HG02798 (cell line): ENCODE data around the gene AQP1.

ENCODE experiments used
- ATAC-seq: cut with Tn5 transposase; IDR thresholded peaks from one replicate; pipeline ENCODE4 v1.9.1; 2021; ENCODE audit warnings: mild to moderate bottlenecking; ENCODE audit not compliant: unreplicated experiment, poor library complexity

AQP1 gene

DNA sequence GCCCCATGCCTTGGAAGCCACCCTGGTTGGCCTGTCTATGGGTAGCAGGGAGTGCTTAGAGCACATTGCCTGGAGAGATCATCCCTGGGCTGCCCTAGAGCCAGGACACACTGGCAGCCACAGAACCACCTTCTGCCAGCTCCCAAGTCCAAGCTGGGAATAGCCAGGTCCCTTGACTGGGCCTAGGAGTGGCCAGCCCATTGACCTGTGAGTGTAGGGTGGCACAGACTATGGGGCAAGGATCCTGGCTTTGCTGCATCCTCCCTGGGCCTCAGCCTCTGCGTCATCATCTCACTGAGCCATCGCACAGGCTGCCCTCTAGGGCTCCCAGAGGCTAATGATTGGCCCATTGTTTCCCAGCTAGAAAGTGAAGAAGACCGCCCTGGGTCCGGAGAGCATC is 7.0 kb downstream of the AQP1 start:
- ATAC-seq: no peak

DNA sequence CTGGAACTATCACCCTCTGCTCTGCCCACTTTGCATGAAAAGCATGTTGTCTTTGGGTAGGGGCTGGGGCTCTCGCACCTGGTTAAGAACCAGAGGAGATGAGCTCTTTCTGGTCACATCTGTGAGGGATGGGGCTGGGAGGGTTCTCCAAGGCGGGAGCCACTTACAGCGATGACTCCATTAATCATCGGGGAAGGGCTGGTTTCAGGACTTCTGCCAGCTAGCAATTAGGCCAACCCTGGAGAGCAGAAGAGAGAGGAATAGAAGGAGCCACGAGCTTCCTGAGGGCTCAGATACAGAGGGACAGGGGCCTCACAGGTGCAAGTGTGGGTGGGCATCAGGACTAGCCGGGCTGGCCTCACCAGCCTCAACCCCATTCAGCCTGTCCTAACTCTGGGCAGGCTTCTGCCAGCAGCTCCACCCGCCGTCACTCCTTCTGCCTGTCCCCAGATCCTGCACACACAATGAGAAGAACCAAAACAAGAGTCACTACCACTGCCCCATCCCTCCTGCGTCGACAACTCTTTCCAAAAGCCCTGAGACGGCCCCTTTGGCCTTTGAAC is 8.4 kb downstream of the AQP1 start:
- ATAC-seq: no peak

DNA sequence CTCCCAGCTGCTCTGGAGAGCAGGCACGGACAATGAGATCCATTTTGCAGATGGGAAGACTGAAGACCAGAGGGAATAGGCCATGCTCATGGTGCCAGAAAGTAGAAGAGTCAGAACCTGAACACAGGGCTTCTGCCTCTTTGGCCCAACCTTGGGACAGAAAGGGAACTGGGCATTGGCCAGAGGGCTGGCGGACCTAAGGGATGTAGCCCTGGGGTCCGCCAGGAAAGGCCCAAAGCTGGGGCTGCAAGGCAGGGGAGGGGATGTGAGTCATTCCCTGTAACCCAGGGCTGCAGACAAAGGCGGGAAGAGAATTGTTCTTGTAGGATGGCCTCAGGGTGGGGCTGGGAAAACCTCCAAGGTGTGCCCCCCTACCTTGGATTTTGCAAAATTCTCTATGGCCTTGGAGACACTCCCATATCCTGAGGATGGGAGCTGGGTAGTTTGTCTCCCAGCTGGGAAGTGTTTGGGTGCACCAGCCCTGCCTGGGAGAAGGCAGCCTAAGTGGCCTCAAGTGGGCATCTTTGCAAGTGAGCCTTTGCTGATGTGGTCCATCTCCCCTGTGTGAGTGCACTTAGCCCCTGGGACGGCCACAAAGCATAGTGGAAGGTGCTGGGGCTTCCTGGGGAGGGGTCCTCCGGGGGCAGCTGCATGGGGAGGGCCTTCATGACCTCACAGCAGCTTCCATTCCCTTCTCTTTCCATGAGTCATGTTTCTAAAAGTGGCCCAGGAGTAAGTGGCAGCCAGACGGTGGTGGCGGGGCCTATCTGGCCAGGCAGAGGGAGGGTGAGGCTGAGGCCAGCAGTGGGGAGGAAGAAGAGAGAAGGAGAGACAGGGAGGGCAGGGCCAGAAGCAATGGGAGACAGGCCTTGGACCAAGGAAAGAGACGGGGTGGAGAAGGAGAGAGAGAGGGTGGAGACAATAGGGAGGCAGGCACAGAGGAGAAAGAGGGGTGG is 9.2 kb downstream of the AQP1 start:
- ATAC-seq: no peak

DNA sequence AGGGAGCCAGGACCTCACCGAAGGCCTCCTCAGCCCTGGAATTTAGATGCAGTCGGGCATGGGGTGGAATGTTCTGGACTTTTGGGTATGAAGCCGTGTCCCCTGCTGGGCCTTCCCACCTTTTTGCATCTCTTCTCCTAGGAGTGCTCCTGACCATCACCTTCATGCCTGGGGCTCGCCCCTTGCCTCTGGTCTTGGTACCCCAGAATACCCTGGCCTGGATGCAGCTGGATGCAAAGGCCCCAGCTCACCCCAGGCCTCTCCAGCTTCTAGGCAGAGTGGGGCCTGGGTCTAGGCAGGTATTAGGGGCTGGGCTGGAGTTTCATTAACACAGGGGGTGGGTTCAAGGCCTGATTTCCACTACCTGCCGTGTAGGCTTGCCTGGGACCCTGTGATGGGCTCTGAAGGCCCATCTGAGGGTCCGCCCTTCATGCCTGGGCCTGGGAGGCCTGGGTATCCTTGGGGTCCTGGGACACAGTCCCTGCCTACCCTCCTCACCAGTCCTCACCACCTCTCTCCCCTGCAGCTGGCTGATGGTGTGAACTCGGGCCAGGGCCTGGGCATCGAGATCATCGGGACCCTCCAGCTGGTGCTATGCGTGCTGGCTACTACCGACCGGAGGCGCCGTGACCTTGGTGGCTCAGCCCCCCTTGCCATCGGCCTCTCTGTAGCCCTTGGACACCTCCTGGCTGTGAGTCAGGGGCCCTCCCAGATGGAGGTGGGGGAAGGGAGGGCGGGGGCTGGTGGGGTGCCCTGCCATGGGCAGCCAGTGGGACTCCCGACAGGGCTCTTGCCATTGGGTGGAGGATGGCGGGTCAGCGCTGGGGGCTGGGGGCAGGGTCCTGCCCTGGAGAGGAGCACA is 10.1 kb downstream of the AQP1 start:
- no peak for ATAC-seq

DNA sequence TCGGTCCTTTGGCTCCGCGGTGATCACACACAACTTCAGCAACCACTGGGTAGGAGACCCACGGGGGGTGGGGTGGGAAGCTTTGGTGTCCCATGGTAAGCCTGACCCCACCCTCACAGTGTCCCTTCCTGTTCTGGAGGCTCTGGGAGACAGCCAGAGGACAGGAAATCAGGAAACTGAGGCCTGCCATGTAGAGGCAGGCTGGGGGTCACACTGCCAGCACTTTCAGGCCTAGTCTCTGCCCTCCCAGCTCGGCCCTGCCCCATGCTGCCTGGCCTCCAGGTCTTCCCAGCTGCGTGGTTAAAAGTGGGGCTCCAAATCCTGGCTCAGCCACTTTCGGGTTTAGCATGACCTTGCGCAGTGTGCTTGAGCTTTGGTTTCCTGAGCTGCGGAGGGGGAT is 10.9 kb downstream of the AQP1 start:
- ATAC-seq: no peak

DNA sequence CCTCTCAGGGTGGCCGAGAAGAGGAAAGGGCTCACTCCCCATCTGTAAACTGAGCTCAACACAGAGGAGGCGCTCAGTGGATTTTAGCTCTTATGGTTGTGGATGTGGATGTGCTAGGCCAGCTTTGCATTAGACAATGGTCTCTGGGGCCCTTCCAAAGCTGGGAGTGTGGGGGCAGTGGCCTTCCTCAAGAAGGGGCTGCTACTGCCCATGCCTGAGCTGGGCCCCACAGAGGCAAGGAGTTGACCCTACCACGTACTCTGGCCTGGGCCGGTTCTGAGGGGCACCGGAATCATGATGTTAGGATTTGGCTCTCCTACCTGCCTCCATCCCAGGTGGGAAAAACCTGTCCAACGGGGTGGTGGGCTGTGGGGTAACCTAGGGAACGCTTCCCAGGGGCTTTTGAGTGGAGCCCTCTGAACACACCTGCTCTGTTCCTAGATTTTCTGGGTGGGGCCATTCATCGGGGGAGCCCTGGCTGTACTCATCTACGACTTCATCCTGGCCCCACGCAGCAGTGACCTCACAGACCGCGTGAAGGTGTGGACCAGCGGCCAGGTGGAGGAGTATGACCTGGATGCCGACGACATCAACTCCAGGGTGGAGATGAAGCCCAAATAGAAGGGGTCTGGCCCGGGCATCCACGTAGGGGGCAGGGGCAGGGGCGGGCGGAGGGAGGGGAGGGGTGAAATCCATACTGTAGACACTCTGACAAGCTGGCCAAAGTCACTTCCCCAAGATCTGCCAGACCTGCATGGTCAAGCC is 11.5 kb downstream of the AQP1 start:
- no peak for ATAC-seq

DNA sequence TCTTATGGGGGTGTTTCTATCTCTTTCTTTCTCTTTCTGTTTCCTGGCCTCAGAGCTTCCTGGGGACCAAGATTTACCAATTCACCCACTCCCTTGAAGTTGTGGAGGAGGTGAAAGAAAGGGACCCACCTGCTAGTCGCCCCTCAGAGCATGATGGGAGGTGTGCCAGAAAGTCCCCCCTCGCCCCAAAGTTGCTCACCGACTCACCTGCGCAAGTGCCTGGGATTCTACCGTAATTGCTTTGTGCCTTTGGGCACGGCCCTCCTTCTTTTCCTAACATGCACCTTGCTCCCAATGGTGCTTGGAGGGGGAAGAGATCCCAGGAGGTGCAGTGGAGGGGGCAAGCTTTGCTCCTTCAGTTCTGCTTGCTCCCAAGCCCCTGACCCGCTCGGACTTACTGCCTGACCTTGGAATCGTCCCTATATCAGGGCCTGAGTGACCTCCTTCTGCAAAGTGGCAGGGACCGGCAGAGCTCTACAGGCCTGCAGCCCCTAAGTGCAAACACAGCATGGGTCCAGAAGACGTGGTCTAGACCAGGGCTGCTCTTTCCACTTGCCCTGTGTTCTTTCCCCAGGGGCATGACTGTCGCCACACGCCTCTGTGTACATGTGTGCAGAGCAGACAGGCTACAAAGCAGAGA is 12.2 kb downstream of the AQP1 start:
- no peak for ATAC-seq

DNA sequence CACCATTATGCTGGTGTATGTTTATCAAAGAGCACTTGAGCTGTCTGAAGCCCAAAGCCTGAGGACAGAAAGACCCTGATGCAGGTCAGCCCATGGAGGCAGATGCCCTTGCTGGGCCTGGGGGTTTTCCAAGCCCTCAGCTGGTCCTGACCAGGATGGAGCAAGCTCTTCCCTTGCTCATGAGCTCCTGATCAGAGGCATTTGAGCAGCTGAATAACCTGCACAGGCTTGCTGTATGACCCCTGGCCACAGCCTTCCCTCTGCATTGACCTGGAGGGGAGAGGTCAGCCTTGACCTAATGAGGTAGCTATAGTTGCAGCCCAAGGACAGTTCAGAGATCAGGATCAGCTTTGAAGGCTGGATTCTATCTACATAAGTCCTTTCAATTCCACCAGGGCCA is 13.0 kb downstream of the AQP1 start:
- ATAC-seq: no peak

DNA sequence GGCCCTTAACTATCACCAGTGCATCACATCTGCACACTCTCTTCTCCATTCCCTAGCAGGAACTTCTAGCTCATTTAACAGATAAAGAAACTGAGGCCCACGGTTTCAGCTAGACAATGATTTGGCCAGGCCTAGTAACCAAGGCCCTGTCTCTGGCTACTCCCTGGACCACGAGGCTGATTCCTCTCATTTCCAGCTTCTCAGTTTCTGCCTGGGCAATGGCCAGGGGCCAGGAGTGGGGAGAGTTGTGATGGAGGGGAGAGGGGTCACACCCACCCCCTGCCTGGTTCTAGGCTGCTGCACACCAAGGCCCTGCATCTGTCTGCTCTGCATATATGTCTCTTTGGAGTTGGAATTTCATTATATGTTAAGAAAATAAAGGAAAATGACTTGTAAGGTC is 13.5 kb downstream of the AQP1 start:
- ATAC-seq: no peak

DNA sequence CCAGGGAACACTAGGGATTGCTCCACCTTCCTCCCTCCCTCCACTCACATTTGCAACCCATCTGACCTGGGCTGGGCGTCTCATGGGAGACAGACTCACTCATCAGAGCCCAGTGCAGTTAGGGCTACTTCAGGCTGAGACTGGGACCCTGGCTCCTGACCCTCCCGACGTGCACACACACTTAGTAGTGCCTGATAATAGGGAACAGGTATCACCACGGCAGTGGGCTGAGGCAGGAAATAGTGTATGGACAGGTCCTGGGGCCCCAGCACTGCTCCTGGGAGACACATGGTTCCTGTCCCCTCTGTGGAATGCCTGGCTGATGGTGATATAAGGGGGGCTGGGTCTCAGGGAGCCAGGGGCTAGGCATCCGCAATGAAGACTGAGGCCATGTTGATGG is 14.3 kb downstream of the AQP1 start:
- ATAC-seq: no peak

DNA sequence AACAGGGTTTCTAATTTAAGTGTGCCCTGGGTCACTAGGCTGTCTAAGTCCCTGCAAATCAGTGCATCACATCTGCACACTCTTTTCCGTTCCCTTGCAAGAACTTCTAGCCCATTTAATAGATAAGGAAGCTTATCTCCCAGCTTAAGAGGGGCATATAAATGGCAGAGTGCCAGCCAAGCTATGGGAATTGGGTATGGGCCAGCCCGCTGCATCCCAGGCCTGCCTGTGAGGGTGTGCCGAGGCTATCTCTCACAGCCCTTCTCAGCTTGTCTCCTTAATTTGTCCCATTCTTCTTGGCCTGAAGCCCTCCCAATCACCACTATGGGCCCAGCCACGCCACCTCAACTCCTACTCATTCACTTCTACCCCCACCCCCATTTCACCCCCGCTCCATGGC is 14.7 kb downstream of the AQP1 start:
- ATAC-seq: no peak

DNA sequence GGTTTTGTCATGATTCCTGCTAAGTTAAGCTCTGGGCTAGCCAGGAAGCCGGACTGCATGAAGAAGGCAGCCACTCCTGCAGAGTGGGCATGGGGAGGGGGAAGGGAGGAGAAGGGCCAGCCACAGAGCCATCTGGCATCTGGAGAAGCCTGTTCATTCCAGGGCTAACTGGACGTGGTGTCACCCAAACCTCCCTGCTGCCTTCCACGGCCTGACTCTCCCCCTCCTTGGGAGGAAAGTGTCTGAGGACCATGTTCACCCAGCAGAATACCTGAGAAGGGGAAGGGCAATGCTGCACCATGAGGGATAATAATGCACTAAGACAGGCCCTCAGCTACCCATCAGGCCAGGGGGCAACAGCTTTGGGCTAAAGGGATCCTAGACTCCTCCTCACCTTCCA is 15.4 kb downstream of the AQP1 start:
- ATAC-seq: no peak

DNA sequence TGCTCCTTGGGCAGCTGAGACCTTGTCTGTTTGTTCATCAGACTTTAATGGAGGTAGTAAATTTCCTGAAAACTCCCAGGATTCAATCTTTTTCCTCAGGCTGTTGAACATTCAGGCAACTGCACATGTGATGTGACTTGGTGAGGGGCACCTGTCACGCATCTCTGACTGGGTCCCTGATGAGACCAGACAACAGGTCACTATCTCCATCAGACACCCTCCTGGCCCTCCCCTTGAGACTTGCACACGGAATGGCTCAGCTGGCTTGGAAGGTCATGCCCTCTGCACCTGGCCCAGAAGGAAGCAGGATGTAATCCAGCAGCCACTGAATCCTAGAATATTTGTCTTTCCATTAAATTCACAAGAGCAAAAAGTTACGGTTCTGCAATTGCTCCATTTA is 15.9 kb downstream of the AQP1 start:
- ATAC-seq: no peak

DNA sequence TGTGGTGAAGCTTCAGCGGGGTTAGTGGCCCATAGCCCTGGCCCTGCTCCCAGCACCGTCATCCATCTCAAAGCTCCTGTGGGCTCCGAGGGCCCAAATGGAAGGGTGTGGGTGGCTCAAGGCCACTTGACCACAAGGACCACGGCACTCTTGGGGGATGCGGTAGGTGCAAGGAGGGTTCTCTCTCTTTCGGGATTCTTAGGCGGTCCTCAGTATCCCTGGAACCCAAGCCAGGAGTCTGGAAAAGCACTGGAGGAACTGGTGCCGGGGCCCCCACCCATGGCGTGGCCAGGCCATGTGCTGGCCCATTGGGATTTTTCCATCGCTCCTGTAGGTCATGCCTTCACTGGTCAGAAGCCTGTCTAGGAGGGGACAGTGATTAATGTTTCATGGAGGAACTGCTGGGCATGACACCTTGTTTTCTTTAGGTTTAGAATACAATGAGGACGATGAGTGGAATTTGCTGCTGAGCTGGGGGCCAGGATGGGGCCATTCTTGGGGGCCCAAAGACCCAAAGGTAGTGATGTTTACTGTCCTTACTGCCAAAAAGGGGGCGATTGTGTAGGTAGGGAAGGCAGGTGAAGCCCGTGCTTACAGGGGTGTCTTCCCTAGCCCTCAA is 16.7 kb downstream of the AQP1 start:
- ATAC-seq: no peak

DNA sequence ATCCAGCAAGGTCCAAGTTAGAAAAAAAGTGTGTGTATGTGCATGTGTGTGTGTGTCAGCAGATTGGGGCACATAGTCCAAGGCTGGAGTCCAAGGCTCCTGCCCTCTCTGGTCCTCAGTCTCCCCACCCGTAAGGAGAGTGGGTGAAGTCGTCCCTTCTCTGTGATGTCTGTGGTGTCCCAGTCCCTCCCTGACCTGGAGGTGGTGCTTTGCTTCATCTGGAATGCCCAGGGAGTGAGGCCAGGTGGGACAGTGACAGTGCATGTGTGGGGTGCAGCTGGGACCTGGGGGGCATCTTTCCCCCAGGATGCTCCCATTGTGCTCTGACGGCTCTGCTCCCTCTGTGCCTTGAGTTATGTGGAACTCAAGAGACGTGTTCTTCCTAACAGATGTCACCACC is 18.0 kb downstream of the AQP1 start:
- no peak for ATAC-seq

DNA sequence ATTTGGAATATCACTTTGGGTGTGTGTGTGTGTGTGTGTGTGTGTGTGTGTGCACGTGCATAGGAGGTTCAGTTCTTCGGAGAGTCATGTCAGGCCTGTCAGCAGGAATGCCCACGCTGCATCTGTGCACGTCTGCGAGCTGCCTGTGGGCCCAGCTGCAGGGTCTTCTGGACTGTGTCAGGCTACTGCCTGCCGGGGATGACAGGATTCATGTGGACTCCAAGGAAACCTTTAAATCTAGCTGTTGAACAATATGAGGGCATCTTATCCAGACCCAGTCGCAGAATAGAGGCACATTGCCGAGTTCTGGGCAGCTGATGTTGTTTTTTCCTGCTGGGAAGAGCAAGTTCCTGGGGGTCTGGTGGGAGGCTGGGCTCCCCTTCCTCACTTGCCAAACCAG is 19.0 kb downstream of the AQP1 start:
- ATAC-seq: no peak

DNA sequence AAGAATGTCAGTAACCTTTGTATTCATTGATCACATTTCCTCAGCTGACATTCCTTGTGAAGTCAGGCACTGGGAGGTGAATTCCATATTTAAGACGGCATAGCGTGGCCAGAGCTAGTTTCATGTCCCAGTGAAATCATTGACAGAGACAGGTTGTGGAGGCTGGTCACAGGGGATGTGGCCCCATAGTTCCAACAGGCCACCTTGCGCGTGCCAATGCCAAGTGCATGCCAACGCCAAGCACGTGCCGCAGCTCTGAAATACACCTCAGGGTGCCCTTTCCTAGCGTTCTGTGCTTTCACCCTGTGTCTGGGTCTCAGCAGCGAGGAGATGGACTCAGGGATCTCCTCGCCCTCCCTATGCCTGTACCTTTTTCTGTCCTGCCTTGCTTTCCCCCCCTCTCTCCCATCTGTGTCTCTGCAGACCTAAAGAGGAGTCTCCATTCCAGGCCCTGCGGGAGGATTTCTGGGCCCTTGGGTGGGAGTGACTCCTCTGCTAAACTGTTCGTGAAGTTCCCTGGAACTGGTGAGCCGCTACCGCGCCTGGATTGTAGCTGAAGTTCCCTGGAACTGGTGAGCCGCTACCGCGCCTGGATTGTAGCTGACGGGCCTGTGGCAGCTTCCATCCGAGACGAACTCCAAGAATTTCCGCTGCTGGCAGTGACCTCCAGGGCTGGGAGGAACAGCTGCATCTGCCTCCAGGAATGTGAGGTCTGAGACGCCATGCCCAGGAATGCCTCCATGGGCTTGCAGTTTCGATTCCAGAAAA is 19.7 kb downstream of the AQP1 start:
- ATAC-seq: no peak

DNA sequence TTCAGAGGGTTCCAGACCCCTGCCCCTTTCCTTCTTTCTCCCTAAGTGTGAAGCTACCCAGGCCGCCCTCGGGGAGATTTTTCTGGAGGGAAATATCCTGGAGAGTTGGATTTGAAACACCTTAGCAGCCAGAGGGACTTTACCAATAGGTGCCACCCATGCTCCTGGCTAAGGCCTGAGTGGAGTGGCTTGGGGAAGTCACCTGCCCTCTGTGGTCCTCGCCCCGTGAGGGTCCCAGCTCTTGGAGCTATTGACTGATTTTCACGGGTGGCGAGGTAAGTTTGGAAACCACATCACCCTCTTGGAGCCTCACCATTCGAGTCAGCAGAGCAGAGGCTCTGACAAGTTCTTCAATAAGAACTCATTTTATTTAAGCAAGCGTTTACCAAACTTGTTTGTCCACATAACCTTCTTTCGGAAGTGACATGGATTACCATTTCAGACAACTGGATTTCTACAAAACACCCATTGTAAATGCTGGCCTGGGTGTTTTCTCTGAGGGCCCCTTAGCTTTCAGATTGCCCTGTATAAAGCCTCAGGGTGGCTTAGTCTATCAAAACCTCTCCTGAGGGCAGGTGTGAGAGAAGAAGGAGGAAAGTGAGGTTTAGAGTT is 20.4 kb downstream of the AQP1 start:
- ATAC-seq: no peak
